Activated CD8-positive, alpha-beta T cell treated with anti-CD3 and anti-CD28 coated beads for 36 hours (primary cell): ENCODE data around the gene CRIM1. TPM values are rescaled to one million over a fixed set of nuclear protein-coding genes. Genes with fewer than 3 reads are reported as not detected.

Experiments used
- ATAC-seq: fragments of 200-7000 bp; cut with Tn5 transposase; one replicate; pipeline ENCODE4 v1.10.0; 2021; ENCODE audit warnings: mild to moderate bottlenecking, moderate library complexity
- CTCF ChIA-PET: fragments of 350-600 bp; sonication (Branson Sonifier 250); formaldehyde crosslinking; loops from one replicate; lab custom pipeline; 2021; ENCODE audit warnings: antibody characterized with exemption; lab: Charles Lee
- POLR2A ChIA-PET: fragments of 350-600 bp; sonication (Branson Sonifier 250); formaldehyde crosslinking; loops from one replicate; lab custom pipeline; 2021; ENCODE audit warnings: antibody characterized with exemption; lab: Charles Lee
- DNase-seq: peaks from one replicate; pipeline ENCODE4 v3.0.0-alpha.2; 2020
- H3K27ac Mint-ChIP-seq: one replicate; pipeline ENCODE4 v1.8.0; 2021; ENCODE audit warnings: mild to moderate bottlenecking, mixed read lengths
- H3K27me3 Mint-ChIP-seq: one replicate; pipeline ENCODE4 v1.8.0; 2021; ENCODE audit warnings: mixed read lengths
- H3K36me3 Mint-ChIP-seq: one replicate; pipeline ENCODE4 v1.8.0; 2021; ENCODE audit warnings: low read depth, mixed read lengths
- H3K4me1 Mint-ChIP-seq: one replicate; pipeline ENCODE4 v1.8.0; 2021; ENCODE audit warnings: low read depth, mixed read lengths
- H3K4me3 Mint-ChIP-seq: one replicate; pipeline ENCODE4 v1.8.0; 2021; ENCODE audit warnings: mild to moderate bottlenecking, moderate library complexity, mixed read lengths
- H3K9me3 Mint-ChIP-seq: one replicate; pipeline ENCODE4 v1.8.0; 2021; ENCODE audit warnings: mixed read lengths
- CTCF ChIP-seq: fragments of 200-600 bp; IDR thresholded peaks from one replicate; pipeline ENCODE4 v1.8.0; 2022; ENCODE audit warnings: antibody characterized with exemption, mild to moderate bottlenecking
- intact Hi-C: fragments of 100-400 bp; cut with micrococcal nuclease; formaldehyde crosslinking; loops from one replicate; pipeline ENCODE4 v1.10.0; 2022
- total RNA-seq, 2 experiments: library from RNA; stranded (reverse); gene quantifications; one replicate each; pipeline ENCODE4 v1.2.3, GENCODE V29; 2021

CRIM1 gene
- total RNA-seq, 2 experiments from 2014 or later: 14.4 to 15.9 TPM

GRCh38 chr2:36478999-36479398 lies 123.4 kb downstream of the CRIM1 start:
- no peaks in the 10 kb centered on the region for H3K4me1 Mint-ChIP-seq
- H3K27ac Mint-ChIP-seq: no peak overlapping the region
- DNase-seq: no peak
- peaks cover 52% of the 10 kb centered on the region for H3K36me3 Mint-ChIP-seq
- no peaks in the 10 kb centered on the region for H3K27me3 Mint-ChIP-seq
- CTCF ChIA-PET: no interaction called here
- POLR2A ChIA-PET: no interaction called here
- TF ChIP-seq CTCF: no peak
- intact Hi-C loops: no loop called here
- no peak for ATAC-seq
- no peak overlapping the region for H3K4me3 Mint-ChIP-seq
- H3K9me3 Mint-ChIP-seq: peaks cover 18% of the 10 kb centered on the region

- DNase-seq (no peak), ATAC-seq (no peak)
- Mint-ChIP-seq H3K4me1 (no peaks in the 10 kb centered on the region), H3K9me3 (peaks cover 15% of the 10 kb centered on the region), H3K27me3 (no peaks in the 10 kb centered on the region), H3K4me3 (no peak overlapping the region), H3K36me3 (peaks cover 50% of the 10 kb centered on the region), H3K27ac (no peak overlapping the region)
- ChIA-PET POLR2A (no interaction called here), CTCF (no interaction called here)
- TF ChIP-seq CTCF: no peak
- intact Hi-C loops: no loop called here
Measured at GRCh38 chr2:36479406-36479805, 123.8 kb downstream of the CRIM1 start.

- DNase-seq (no peak), ATAC-seq (no peak)
- no peaks in the 10 kb centered on the region for H3K4me1 Mint-ChIP-seq
- intact Hi-C loops: no loop called here
- peaks cover 12% of the 10 kb centered on the region for H3K9me3 Mint-ChIP-seq
- peaks cover 50% of the 10 kb centered on the region for H3K36me3 Mint-ChIP-seq
- H3K4me3 Mint-ChIP-seq: no peak overlapping the region
- CTCF ChIA-PET: no interaction called here
- TF ChIP-seq CTCF: no peak
- no peaks in the 10 kb centered on the region for H3K27me3 Mint-ChIP-seq
- no peak overlapping the region for H3K27ac Mint-ChIP-seq
- POLR2A ChIA-PET: no interaction called here
Measured at GRCh38 chr2:36480028-36480427, 124.5 kb downstream of the CRIM1 start.

- CTCF ChIA-PET: no interaction called here
- Mint-ChIP-seq H3K27ac (no peak overlapping the region), H3K36me3 (peaks cover 45% of the 10 kb centered on the region), H3K4me1 (no peaks in the 10 kb centered on the region), H3K27me3 (no peaks in the 10 kb centered on the region), H3K9me3 (peaks cover 8% of the 10 kb centered on the region), H3K4me3 (no peak overlapping the region)
- ATAC-seq: no peak
- intact Hi-C loops: no loop called here
- POLR2A ChIA-PET: no interaction called here
- TF ChIP-seq CTCF: no peak
- DNase-seq: no peak
Measured at GRCh38 chr2:36480636-36481035, 125.1 kb downstream of the CRIM1 start.

GRCh38 chr2:36481709-36482108 lies 126.1 kb downstream of the CRIM1 start:
- no peak for TF ChIP-seq CTCF

More at GRCh38 chr2:36481709-36482108, 126.1 kb downstream of the CRIM1 start:
- DNase-seq (no peak), ATAC-seq (no peak)
- intact Hi-C loops: no loop called here
- POLR2A ChIA-PET: no interaction called here
- Mint-ChIP-seq H3K4me1 (no peaks in the 10 kb centered on the region), H3K27ac (no peak overlapping the region), H3K4me3 (no peak overlapping the region), H3K36me3 (peaks cover 35% of the 10 kb centered on the region), H3K27me3 (no peaks in the 10 kb centered on the region), H3K9me3 (no peaks in the 10 kb centered on the region)
- CTCF ChIA-PET: no interaction called here
